ENCODE measurements around the gene FARS2. TPM values are rescaled to one million over a fixed set of nuclear protein-coding genes. Genes with fewer than 3 reads are reported as not detected.

Gene FARS2
- total and polyA plus RNA-seq, 2 of the 13 experiments (the other 11 are each of a cell fraction or from before 2014, with no cell fraction given), result 15.4 to 26.0 TPM

- TF ChIP-seq HNRNPUL1 (IDR thresholded peaks at IDR 0.05; ENCODE audit: low read depth, low read length), result no peak
- no peak for TF ChIP-seq ZNF660 (CRISPR knock-in tag; IDR thresholded peaks at IDR 0.05; ENCODE audit: borderline replicate concordance, low read depth)
- no peak for TF ChIP-seq MZF1 (CRISPR knock-in tag; IDR thresholded peaks at IDR 0.05; ENCODE audit: borderline replicate concordance)
- TF ChIP-seq ZHX2 (IDR thresholded peaks at IDR 0.05; ENCODE audit: low read depth), result peak; percentile 27; the same call in 1 of the 2 replicates
- no peak for TF ChIP-seq ZHX2 (CRISPR knock-in tag; IDR thresholded peaks at IDR 0.05; ENCODE audit: borderline replicate concordance)
- TF ChIP-seq NAIF1 (CRISPR knock-in tag; IDR thresholded peaks at IDR 0.05; ENCODE audit: borderline replicate concordance), result peak; percentile 9; the same call in 1 of the 2 replicates
- TF ChIP-seq ZFP1 (CRISPR knock-in tag; IDR thresholded peaks at IDR 0.05), result no peak
- no peak for TF ChIP-seq SIX4 (CRISPR knock-in tag; IDR thresholded peaks at IDR 0.05)
- TF ChIP-seq LRRFIP1 (CRISPR knock-in tag; conservative IDR thresholded peaks at IDR 0.05), result no peak
- no peak for TF ChIP-seq KDM1A (CRISPR knock-in tag; IDR thresholded peaks at IDR 0.05)
- no peak for TF ChIP-seq GLMP (CRISPR knock-in tag; IDR thresholded peaks at IDR 0.05; ENCODE audit: borderline replicate concordance)
- TF ChIP-seq PRDM15 (CRISPR knock-in tag; IDR thresholded peaks at IDR 0.05), result no peak
- TF ChIP-seq ZEB1 (IDR thresholded peaks at IDR 0.05; ENCODE audit: insufficient replicate concordance, low read depth), result peak; percentile 6
- no peak for TF ChIP-seq PBX3 (CRISPR knock-in tag; IDR thresholded peaks at IDR 0.05; ENCODE audit: borderline replicate concordance)
- no peak for TF ChIP-seq PRPF4 (IDR thresholded peaks at IDR 0.05; ENCODE audit: low read depth, low read length, poor library complexity, severe bottlenecking)
Observed at GRCh38 chr6:5261545-5262109, 314 bp downstream of the FARS2 start (continued).

All from HepG2 (cell line).